GM23338 (cell line): ENCODE measurements around the gene GLI1.

ENCODE experiments used
- CREB1 ChIP-seq: fragments of 250-450 bp; sonication (Bioruptor Pico); IDR thresholded peaks from 2 replicates; pipeline ENCODE4 v1.5.0; 2020; ENCODE audit warnings: low read depth, mild to moderate bottlenecking, moderate library complexity
- ETS1 ChIP-seq: IDR thresholded peaks from 2 replicates; pipeline ENCODE4 v1.6.1; 2016; ENCODE audit warnings: antibody characterized with exemption
- EZH2 ChIP-seq: fragments of 200-600 bp; sonication (generic); IDR thresholded peaks from one replicate; pipeline ENCODE4 v1.8.0; 2017; ENCODE audit warnings: antibody characterized with exemption, mild to moderate bottlenecking, low read depth; ENCODE audit not compliant: unreplicated experiment
- EZH2phosphoT487 ChIP-seq: fragments of 200-600 bp; sonication (generic); IDR thresholded peaks from one replicate; pipeline ENCODE4 v1.8.1; 2018; ENCODE audit warnings: antibody characterized with exemption; ENCODE audit not compliant: unreplicated experiment
- JUNB ChIP-seq: IDR thresholded peaks from one replicate; pipeline ENCODE4 v1.6.1; 2016; ENCODE audit warnings: antibody characterized with exemption; ENCODE audit not compliant: unreplicated experiment
- POLR2AphosphoS5 ChIP-seq: IDR thresholded peaks from 2 replicates; pipeline ENCODE4 v1.6.1; 2016; ENCODE audit warnings: antibody characterized with exemption, low read depth
- ZNF114 ChIP-seq: fragments of 250-450 bp; sonication (Bioruptor Pico); IDR thresholded peaks from 2 replicates; pipeline ENCODE4 v1.5.0; 2020; ENCODE audit warnings: mild to moderate bottlenecking, moderate library complexity
- ZNF331 ChIP-seq: fragments of 250-450 bp; sonication (Bioruptor Pico); IDR thresholded peaks from 2 replicates; pipeline ENCODE4 v1.5.0; 2020; ENCODE audit warnings: low read depth, mild to moderate bottlenecking, moderate library complexity
- TF ChIP-seq, protein P1 (sequence below), 2 experiments: fragments of 200-600 bp in 1 of 2; sonication (generic) in 1 of 2; conservative IDR thresholded peaks; 2 replicates each; pipeline versions ENCODE4 v1.5.1 to v1.6.1; 2016 to 2017; ENCODE audit warnings: antibody characterized with exemption in 2 of 2, low read depth in 2 of 2, mild to moderate bottlenecking in 2 of 2, moderate library complexity in 1 of 2
- TF ChIP-seq, protein P2 (sequence below): IDR thresholded peaks from one replicate; pipeline ENCODE4 v1.6.1; 2018; ENCODE audit warnings: antibody characterized with exemption; ENCODE audit not compliant: unreplicated experiment

- no peak for TF ChIP-seq JUNB
- no peak for TF ChIP-seq EZH2
- TF ChIP-seq, protein P1, sequence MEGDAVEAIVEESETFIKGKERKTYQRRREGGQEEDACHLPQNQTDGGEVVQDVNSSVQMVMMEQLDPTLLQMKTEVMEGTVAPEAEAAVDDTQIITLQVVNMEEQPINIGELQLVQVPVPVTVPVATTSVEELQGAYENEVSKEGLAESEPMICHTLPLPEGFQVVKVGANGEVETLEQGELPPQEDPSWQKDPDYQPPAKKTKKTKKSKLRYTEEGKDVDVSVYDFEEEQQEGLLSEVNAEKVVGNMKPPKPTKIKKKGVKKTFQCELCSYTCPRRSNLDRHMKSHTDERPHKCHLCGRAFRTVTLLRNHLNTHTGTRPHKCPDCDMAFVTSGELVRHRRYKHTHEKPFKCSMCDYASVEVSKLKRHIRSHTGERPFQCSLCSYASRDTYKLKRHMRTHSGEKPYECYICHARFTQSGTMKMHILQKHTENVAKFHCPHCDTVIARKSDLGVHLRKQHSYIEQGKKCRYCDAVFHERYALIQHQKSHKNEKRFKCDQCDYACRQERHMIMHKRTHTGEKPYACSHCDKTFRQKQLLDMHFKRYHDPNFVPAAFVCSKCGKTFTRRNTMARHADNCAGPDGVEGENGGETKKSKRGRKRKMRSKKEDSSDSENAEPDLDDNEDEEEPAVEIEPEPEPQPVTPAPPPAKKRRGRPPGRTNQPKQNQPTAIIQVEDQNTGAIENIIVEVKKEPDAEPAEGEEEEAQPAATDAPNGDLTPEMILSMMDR (conservative IDR thresholded peaks at IDR 0.05; ENCODE audit: low read depth in 2 of 2) = no peak
- no peak for TF ChIP-seq ETS1
- TF ChIP-seq, protein P2, sequence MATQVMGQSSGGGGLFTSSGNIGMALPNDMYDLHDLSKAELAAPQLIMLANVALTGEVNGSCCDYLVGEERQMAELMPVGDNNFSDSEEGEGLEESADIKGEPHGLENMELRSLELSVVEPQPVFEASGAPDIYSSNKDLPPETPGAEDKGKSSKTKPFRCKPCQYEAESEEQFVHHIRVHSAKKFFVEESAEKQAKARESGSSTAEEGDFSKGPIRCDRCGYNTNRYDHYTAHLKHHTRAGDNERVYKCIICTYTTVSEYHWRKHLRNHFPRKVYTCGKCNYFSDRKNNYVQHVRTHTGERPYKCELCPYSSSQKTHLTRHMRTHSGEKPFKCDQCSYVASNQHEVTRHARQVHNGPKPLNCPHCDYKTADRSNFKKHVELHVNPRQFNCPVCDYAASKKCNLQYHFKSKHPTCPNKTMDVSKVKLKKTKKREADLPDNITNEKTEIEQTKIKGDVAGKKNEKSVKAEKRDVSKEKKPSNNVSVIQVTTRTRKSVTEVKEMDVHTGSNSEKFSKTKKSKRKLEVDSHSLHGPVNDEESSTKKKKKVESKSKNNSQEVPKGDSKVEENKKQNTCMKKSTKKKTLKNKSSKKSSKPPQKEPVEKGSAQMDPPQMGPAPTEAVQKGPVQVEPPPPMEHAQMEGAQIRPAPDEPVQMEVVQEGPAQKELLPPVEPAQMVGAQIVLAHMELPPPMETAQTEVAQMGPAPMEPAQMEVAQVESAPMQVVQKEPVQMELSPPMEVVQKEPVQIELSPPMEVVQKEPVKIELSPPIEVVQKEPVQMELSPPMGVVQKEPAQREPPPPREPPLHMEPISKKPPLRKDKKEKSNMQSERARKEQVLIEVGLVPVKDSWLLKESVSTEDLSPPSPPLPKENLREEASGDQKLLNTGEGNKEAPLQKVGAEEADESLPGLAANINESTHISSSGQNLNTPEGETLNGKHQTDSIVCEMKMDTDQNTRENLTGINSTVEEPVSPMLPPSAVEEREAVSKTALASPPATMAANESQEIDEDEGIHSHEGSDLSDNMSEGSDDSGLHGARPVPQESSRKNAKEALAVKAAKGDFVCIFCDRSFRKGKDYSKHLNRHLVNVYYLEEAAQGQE = no peak
- TF ChIP-seq POLR2AphosphoS5 = no peak
- TF ChIP-seq ZNF114 (CRISPR knock-in tag) = no peak
- no peak for TF ChIP-seq EZH2phosphoT487
- no peak for TF ChIP-seq CREB1 (CRISPR knock-in tag)
- no peak for TF ChIP-seq ZNF331
Measured at GRCh38 chr12:57410534-57410933, 49.1 kb upstream of the GLI1 start.
